PFSK-1 (cell line): ENCODE results near the gene HHAT.

Experiments used
- FOXP2 ChIP-seq: optimal IDR thresholded peaks from 2 replicates; pipeline ENCODE3; 2011; ENCODE audit warnings: borderline replicate concordance, control low read depth, inconsistent platforms; ENCODE audit not compliant: insufficient read depth; ENCODE audit errors: extremely low read length, extremely low read depth
- POLR2AphosphoS5 ChIP-seq: IDR thresholded peaks from 2 replicates; pipeline ENCODE4 v1.6.1; 2012; ENCODE audit warnings: low read depth, mild to moderate bottlenecking, control low read depth, low read length, moderate library complexity
- SIN3A ChIP-seq: IDR thresholded peaks from 2 replicates; pipeline ENCODE4 v1.6.1; 2012; ENCODE audit warnings: mild to moderate bottlenecking, low read length, moderate library complexity, borderline replicate concordance; ENCODE audit not compliant: insufficient read depth
- TAF1 ChIP-seq: IDR thresholded peaks from 2 replicates; pipeline ENCODE4 v1.6.1; 2012; ENCODE audit warnings: low read length, control low read depth, borderline replicate concordance; ENCODE audit not compliant: insufficient read depth

DNA sequence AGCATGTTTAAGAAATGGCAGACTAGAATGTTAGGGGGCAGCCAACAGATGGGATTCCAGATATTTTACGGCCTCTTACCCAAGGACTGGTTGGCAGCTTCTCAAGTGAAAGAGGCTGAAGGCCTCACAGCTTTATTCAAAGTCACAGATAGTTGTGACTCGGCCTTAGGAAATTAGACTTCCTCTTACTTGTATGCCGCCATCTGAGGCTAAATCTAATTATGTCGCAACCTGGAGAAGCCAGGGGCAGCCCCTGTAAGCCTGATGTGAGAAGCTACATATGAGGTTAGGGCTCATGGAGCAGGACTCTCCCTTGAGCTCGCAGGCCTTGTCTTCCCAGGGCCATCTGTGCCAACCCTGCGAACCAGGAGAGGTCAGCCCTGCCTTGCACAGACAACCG lies 352.5 kb downstream of the HHAT start:
- TF ChIP-seq FOXP2 (no peak), POLR2AphosphoS5 (no peak), TAF1 (no peak), SIN3A (no peak)
